Measurements from ENCODE around the gene G6PC3.

G6PC3 gene

DNA sequence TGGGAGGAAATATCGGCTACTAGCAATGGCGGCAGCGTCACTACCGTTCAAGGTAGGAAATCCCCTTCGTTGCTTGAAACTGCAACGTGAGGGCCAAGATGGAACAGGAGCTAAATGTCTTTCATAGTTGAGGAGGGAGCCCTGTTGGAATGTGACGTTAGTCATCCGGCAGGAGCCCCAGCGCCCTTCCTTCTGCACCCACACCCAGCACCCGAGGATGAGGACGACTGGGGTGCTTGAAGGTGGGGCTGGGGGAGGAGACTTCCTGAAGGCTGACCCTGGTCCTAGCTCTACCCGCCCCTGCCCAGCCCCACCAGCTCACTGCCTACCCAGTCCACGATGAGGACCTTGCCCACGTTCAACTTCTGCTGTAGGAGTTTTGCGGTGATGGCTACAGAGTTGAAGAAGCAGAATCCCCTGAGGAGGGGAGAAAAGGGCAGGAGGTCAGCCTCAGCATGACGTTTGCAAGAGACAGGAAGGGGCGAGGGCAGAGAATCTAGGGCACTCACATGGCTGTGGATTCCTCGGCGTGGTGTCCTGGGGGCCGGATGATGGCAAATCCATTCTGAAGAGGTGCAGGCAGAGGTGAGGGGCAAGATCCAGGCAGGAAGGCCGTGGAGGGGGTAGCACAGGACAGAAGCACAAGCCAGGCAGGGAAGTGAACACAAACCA lies 11.9 kb downstream of the G6PC3 start:
- TF ChIP-seq, protein P1, sequence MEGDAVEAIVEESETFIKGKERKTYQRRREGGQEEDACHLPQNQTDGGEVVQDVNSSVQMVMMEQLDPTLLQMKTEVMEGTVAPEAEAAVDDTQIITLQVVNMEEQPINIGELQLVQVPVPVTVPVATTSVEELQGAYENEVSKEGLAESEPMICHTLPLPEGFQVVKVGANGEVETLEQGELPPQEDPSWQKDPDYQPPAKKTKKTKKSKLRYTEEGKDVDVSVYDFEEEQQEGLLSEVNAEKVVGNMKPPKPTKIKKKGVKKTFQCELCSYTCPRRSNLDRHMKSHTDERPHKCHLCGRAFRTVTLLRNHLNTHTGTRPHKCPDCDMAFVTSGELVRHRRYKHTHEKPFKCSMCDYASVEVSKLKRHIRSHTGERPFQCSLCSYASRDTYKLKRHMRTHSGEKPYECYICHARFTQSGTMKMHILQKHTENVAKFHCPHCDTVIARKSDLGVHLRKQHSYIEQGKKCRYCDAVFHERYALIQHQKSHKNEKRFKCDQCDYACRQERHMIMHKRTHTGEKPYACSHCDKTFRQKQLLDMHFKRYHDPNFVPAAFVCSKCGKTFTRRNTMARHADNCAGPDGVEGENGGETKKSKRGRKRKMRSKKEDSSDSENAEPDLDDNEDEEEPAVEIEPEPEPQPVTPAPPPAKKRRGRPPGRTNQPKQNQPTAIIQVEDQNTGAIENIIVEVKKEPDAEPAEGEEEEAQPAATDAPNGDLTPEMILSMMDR (IDR thresholded peaks at IDR 0.05) = no peak

DNA sequence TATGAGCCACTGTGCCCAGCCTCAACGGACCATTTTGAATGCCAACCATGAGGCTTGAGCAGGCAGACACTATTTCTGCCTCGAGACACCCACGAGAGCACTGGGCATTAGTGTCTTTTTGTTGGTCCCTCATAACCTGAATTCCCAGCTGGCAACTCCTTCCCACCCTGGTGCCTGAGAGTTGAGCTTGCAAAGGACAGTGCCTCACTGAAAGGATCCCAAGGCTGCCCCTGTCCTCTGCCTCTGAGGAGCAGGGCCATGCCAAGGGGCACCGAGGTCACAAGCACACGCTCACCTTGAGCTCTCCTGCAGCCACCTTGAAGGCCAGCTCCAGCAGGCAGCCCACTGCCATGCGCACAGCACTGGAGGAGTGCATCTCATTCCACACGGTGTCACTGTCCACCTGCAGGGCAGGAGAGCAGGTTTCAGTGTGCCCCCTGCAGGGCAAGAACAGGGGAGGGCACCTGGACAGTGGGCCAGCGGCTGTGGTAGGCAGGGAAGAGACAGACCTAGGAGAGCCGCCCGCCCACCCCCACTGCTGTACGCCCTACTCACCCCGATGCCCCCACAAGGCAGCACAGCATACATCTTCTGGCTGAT lies 12.8 kb downstream of the G6PC3 start:
- TF ChIP-seq, protein P1 (IDR thresholded peaks at IDR 0.05) = no peak; the same call in 1 of the 2 replicates

DNA sequence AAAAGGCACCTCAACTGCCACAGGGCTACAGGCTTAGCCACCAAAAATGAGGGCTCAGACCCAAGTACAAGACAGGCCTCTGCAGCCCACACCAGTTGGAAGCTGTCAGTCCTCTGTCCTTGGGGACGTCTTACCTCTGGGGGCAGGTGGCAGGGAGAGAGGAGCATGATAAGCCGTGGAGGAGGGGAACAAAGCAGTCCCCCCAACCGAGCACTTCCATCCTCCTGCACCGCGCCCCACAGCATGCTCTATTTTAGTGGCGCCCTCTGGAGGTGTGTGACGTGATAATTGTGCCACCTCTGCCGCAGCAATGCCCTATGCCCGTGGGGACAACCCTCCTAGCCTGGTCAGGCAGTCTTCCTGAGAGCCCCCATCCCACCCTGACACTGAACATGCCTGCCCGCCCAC lies 13.6 kb downstream of the G6PC3 start:
- TF ChIP-seq, protein P1 (IDR thresholded peaks at IDR 0.05) = peak; percentile 34; the same call in 1 of the 2 replicates

DNA sequence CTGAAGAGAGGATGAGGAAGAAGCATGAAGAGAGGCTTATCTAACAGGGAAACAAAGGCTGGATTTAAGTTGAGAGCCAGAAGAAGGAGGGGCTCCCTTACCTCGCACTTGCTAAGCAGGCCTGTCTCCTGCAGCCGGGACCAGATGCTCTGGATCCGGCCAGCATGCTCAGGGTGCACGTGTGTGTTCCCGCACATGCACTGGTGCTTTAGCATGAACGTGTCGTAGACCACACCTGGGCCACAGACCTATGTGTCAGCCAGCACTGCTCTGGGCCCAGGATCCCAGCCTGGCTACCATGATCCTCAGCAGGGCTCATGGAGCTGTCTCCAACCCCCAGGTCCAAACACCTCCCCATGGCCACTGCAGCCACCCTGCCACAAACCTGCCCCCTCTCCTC lies 14.4 kb downstream of the G6PC3 start:
- TF ChIP-seq, protein P1 (IDR thresholded peaks at IDR 0.05) = no peak

DNA sequence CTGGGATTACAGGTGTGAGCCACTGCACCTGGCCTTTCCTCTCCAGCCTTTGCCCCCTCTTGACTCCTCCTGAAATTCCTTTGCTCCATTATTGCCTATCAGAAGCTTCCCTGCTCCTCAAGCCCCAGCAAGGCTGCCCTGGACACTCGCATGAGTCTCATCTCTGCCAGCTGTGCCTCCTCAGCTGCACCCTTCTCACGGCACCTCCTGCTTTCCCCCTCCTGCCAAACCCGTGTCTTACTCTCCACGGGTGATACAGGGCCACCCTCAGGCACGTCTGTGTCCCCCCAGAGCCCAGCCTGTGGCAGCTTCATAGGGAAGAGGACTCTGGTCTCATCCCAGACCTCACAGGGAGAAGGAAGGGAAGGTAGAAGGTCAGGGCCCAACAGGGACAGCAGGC lies 15.4 kb downstream of the G6PC3 start:
- TF ChIP-seq, protein P1 (IDR thresholded peaks at IDR 0.05) = no peak

DNA sequence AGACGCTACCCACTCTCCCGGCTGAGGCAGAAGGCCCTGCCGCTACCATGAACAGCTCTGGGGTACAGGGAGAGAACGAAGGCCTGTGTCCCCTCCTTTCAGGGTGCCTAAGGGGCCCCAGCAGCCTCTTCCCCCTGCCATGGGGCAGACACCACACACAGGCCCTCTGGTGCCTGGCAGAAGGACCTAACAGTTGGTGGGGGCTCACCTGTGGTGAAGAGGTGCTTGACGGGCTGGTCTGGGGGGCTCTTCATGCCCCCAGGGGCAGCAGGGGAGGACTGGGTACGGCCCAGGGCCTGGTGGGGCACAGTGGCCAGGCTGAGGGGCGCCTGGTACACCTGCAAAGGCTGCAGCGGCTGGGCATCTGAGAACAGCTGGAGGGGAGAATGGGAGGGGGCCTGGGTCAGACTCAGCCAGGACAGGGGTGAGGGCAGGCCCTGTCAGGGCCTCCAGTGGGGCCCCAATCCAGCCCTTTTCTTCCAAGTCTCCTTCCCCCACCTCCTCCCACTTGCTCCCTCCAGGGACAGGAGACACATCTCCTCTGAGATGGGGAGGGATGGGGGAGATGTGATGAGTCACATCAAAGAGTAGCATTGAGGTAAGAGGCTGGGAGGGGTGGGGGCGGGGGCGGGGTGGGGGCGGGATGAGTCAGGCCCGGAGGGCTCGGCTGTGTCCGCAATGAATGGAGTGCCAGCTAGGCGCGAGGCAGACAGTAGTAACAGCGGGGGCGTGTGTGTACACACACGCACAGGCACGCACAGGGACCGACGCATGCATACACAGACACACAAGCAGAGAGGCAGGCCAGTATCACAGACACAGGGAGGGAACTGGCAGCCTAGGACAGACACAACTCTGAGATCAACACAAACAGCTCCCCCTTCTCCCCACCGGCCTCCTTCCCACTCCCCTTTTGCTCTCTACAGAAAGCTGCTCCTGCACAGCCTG lies 16.1 kb downstream of the G6PC3 start:
- TF ChIP-seq, protein P1 (IDR thresholded peaks at IDR 0.05) = no peak

DNA sequence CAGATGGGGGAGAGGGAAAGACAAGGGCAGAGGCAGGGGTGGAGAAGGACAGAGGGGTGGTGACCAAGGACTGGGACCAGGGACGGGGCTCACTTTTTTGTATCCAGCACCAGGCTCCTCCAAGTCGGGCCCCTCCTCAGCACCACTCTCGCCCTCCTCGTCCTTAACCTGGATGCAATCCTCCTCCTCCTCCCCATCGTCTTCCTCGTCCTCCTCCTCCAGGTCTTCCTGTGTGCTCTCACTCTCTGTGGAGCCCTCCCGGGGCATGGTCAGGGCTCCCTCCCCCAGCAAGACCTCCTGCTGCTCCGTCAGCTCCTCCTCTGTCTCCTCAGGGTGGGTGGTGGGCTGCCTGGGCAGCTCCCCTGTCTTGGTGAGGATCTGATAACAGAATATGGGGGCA lies 16.8 kb downstream of the G6PC3 start:
- TF ChIP-seq, protein P1 (IDR thresholded peaks at IDR 0.05) = no peak

Measured in LNCAP (cell line).